Peyer's patch (tissue), 4 donors: ENCODE measurements around the gene ANKRD13A.

Experiments
- CTCF ChIP-seq, 6 experiments: fragments of 450-650 bp in 4 of 6; fragments of 200-600 bp in 2 of 6; sonication (generic) in 1 of 6; IDR thresholded peaks; one replicate each; pipeline ENCODE4 v1.5.1; 2017 to 2019; ENCODE audit warnings: antibody characterized with exemption in 6 of 6, mild to moderate bottlenecking in 3 of 6, moderate library complexity in 1 of 6
- POLR2A ChIP-seq, 2 donors: fragments of 450-650 bp; IDR thresholded peaks; one replicate each; pipeline ENCODE4 v1.5.1; 2017; ENCODE audit warnings: antibody characterized with exemption in 2 of 2, mild to moderate bottlenecking in 2 of 2, moderate library complexity in 2 of 2

GRCh38 chr12:110062241-110062640 is 63.0 kb downstream of the ANKRD13A start:
- TF ChIP-seq CTCF (IDR thresholded peaks at IDR 0.05) (no peak), POLR2A (IDR thresholded peaks at IDR 0.05) (no peak)
